Uterus (tissue), 2 donors: ENCODE measurements around the gene AACS.

ENCODE experiments used
- POLR2A ChIP-seq, 2 donors: fragments of 450-650 bp; IDR thresholded peaks; one replicate each; pipeline ENCODE4 v1.6.1; 2016; ENCODE audit warnings: antibody characterized with exemption in 2 of 2, mild to moderate bottlenecking in 1 of 2, moderate library complexity in 1 of 2
- TF ChIP-seq, protein P1 (sequence below), 4 experiments: fragments of 200-600 bp in 2 of 4; fragments of 450-650 bp in 2 of 4; sonication (generic) in 2 of 4; IDR thresholded peaks; one replicate each; pipeline ENCODE4 v1.5.1; 2016 to 2019; ENCODE audit warnings: antibody characterized with exemption in 4 of 4, mild to moderate bottlenecking in 2 of 4, moderate library complexity in 1 of 4

DNA sequence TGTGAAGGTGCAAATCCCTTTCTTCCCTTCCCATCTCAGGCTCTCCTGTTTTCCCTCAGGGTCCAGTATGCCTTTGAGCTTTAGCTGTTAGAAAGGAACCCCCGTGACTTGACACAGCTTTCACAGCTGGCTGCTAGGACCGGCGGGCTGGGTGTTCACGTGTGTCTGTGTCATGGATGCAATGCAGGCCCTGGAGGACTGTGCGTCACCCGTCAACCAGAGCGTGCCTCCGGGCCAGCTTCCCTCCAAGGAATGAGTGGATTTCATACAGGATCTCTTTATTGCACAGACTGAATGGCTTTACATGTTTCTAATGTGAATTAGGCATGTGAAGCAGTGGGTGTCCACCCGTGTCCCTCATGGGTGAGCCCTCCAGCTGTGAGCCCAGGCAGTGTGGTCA, 77.4 kb downstream of the AACS start:
- TF ChIP-seq, protein P1, sequence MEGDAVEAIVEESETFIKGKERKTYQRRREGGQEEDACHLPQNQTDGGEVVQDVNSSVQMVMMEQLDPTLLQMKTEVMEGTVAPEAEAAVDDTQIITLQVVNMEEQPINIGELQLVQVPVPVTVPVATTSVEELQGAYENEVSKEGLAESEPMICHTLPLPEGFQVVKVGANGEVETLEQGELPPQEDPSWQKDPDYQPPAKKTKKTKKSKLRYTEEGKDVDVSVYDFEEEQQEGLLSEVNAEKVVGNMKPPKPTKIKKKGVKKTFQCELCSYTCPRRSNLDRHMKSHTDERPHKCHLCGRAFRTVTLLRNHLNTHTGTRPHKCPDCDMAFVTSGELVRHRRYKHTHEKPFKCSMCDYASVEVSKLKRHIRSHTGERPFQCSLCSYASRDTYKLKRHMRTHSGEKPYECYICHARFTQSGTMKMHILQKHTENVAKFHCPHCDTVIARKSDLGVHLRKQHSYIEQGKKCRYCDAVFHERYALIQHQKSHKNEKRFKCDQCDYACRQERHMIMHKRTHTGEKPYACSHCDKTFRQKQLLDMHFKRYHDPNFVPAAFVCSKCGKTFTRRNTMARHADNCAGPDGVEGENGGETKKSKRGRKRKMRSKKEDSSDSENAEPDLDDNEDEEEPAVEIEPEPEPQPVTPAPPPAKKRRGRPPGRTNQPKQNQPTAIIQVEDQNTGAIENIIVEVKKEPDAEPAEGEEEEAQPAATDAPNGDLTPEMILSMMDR (IDR thresholded peaks at IDR 0.05): no peak
- no peak for TF ChIP-seq POLR2A (IDR thresholded peaks at IDR 0.05)
